Bronchial epithelial cell (primary cell): ENCODE results near the gene ABCA2. TPM values are rescaled to one million over a fixed set of nuclear protein-coding genes. Genes with fewer than 3 reads are reported as not detected.

Experiments
- DNase-seq: peaks from one replicate; pipeline ENCODE4 v3.0.0-alpha.2; 2010; ENCODE audit warnings: low read depth
- FAIRE-seq: peaks from 2 replicates; lab custom pipeline; 2011; peaks lifted over from hg19 to GRCh38; lab: Jason Lieb, UNC
- H3K27me3 ChIP-seq: 2 replicates; pipeline ENCODE4 v1.5.1; 2011; ENCODE audit warnings: low read length; ENCODE audit not compliant: control insufficient read depth, insufficient read depth
- H3K36me3 ChIP-seq: 2 replicates; pipeline ENCODE4 v1.5.1; 2011; ENCODE audit warnings: low read length; ENCODE audit not compliant: control insufficient read depth, insufficient read depth
- H3K4me3 ChIP-seq: 2 replicates; pipeline ENCODE4 v1.5.1; 2011; ENCODE audit warnings: mild to moderate bottlenecking, low read depth, low read length, control low read depth
- CTCF ChIP-seq: IDR thresholded peaks from 2 replicates; pipeline ENCODE4 v1.5.1; 2011; ENCODE audit warnings: mild to moderate bottlenecking, moderate library complexity, low read length, control low read depth, inconsistent platforms; ENCODE audit not compliant: insufficient read depth, severe bottlenecking
- total RNA-seq: library from RNA; depleted of rRNA; stranded (reverse); fragments of >200 nt; gene quantifications from 2 replicates; pipeline ENCODE4 v1.2.1, GENCODE V29; 2014

Gene ABCA2
- total RNA-seq, 1 donor from 2014 or later = 5.5 TPM

GRCh38 chr9:137052998-137053943, 25.2 kb upstream of the ABCA2 start:
- TF ChIP-seq CTCF = no peak
- Histone ChIP-seq H3K27me3 (peaks cover 3% of the 10 kb centered on the region), H3K36me3 (no peaks in the 10 kb centered on the region), H3K4me3 (peak overlapping the region; percentile 44)
- FAIRE-seq (no peak), DNase-seq (no peak)

GRCh38 chr9:137052293-137052692, 24.3 kb upstream of the ABCA2 start:
- FAIRE-seq = no peak
- DNase-seq = no peak

GRCh38 chr9:137051145-137051724, 23.2 kb upstream of the ABCA2 start:
- peak; percentile 7 for FAIRE-seq
- H3K4me3 ChIP-seq = no peak overlapping the region
- TF ChIP-seq CTCF = no peak
- no peak for DNase-seq
- H3K36me3 ChIP-seq = no peaks in the 10 kb centered on the region
- H3K27me3 ChIP-seq = peaks cover 7% of the 10 kb centered on the region

More at GRCh38 chr9:137052293-137052692, 24.3 kb upstream of the ABCA2 start:
- Histone ChIP-seq H3K4me3 (no peak overlapping the region), H3K27me3 (peaks cover 7% of the 10 kb centered on the region), H3K36me3 (no peaks in the 10 kb centered on the region)
- no peak for TF ChIP-seq CTCF

GRCh38 chr9:137050570-137050969, 22.5 kb upstream of the ABCA2 start:
- no peak for DNase-seq

More at GRCh38 chr9:137050570-137050969, 22.5 kb upstream of the ABCA2 start:
- Histone ChIP-seq H3K4me3 (no peak overlapping the region), H3K36me3 (no peaks in the 10 kb centered on the region), H3K27me3 (peaks cover 7% of the 10 kb centered on the region)
- no peak for FAIRE-seq
- no peak for TF ChIP-seq CTCF
